BE2C (cell line): ENCODE data around the gene CEP85L.

ENCODE experiments used
- DNase-seq: peaks from one replicate; pipeline ENCODE4 v3.0.0-alpha.2; 2020
- H3K27me3 ChIP-seq: fragments of 250-450 bp; sonication (Bioruptor Pico); 2 replicates; pipeline ENCODE4 v1.5.1; 2020; ENCODE audit warnings: mild to moderate bottlenecking
- H3K36me3 ChIP-seq: fragments of 250-450 bp; sonication (Bioruptor Pico); 2 replicates; pipeline ENCODE4 v1.5.1; 2020; ENCODE audit warnings: mild to moderate bottlenecking
- H3K4me1 ChIP-seq: fragments of 250-450 bp; sonication (Bioruptor Pico); 2 replicates; pipeline ENCODE4 v1.5.1; 2020
- H3K4me3 ChIP-seq: 2 replicates; pipeline ENCODE4 v1.5.1; 2011; ENCODE audit warnings: low read depth, low read length
- H3K9me3 ChIP-seq: fragments of 250-450 bp; sonication (Bioruptor Pico); 2 replicates; pipeline ENCODE4 v1.5.1; 2020
- TF ChIP-seq, protein P1 (sequence below): IDR thresholded peaks from 2 replicates; pipeline ENCODE4 v1.5.1; 2012; ENCODE audit warnings: mild to moderate bottlenecking, low read depth, low read length

Gene CEP85L

GRCh38 chr6:118594877-118595276, 56.5 kb downstream of the CEP85L start:
- Histone ChIP-seq H3K4me3 (no peak overlapping the region), H3K9me3 (no peaks in the 10 kb centered on the region; the same call in 1 of the 2 replicates), H3K27me3 (no peaks in the 10 kb centered on the region), H3K36me3 (no peaks in the 10 kb centered on the region; the same call in 1 of the 2 replicates), H3K4me1 (no peaks in the 10 kb centered on the region)
- no peak for DNase-seq
- TF ChIP-seq, protein P1, sequence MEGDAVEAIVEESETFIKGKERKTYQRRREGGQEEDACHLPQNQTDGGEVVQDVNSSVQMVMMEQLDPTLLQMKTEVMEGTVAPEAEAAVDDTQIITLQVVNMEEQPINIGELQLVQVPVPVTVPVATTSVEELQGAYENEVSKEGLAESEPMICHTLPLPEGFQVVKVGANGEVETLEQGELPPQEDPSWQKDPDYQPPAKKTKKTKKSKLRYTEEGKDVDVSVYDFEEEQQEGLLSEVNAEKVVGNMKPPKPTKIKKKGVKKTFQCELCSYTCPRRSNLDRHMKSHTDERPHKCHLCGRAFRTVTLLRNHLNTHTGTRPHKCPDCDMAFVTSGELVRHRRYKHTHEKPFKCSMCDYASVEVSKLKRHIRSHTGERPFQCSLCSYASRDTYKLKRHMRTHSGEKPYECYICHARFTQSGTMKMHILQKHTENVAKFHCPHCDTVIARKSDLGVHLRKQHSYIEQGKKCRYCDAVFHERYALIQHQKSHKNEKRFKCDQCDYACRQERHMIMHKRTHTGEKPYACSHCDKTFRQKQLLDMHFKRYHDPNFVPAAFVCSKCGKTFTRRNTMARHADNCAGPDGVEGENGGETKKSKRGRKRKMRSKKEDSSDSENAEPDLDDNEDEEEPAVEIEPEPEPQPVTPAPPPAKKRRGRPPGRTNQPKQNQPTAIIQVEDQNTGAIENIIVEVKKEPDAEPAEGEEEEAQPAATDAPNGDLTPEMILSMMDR = no peak

- H3K9me3 ChIP-seq = no peaks in the 10 kb centered on the region
- no peak overlapping the region for H3K4me3 ChIP-seq
- H3K4me1 ChIP-seq = no peaks in the 10 kb centered on the region
- TF ChIP-seq, protein P1 = no peak
- no peak for DNase-seq
- no peaks in the 10 kb centered on the region for H3K27me3 ChIP-seq
- H3K36me3 ChIP-seq = no peaks in the 10 kb centered on the region; the same call in 1 of the 2 replicates
Observed at GRCh38 chr6:118591897-118592296, 59.5 kb downstream of the CEP85L start.

- TF ChIP-seq, protein P1 = no peak
- H3K27me3 ChIP-seq = no peaks in the 10 kb centered on the region
- no peak for DNase-seq
- H3K36me3 ChIP-seq = no peaks in the 10 kb centered on the region
- H3K4me1 ChIP-seq = peaks cover 7% of the 10 kb centered on the region
- no peak overlapping the region for H3K4me3 ChIP-seq
- H3K9me3 ChIP-seq = no peaks in the 10 kb centered on the region
Observed at GRCh38 chr6:118589649-118590365, 61.6 kb downstream of the CEP85L start.

GRCh38 chr6:118589186-118589585, 62.2 kb downstream of the CEP85L start:
- H3K4me3 ChIP-seq = no peak overlapping the region
- H3K4me1 ChIP-seq = peaks cover 7% of the 10 kb centered on the region
- TF ChIP-seq, protein P1 = no peak
- no peaks in the 10 kb centered on the region for H3K27me3 ChIP-seq
- no peak for DNase-seq
- H3K36me3 ChIP-seq = no peaks in the 10 kb centered on the region
- H3K9me3 ChIP-seq = no peaks in the 10 kb centered on the region

DNA sequence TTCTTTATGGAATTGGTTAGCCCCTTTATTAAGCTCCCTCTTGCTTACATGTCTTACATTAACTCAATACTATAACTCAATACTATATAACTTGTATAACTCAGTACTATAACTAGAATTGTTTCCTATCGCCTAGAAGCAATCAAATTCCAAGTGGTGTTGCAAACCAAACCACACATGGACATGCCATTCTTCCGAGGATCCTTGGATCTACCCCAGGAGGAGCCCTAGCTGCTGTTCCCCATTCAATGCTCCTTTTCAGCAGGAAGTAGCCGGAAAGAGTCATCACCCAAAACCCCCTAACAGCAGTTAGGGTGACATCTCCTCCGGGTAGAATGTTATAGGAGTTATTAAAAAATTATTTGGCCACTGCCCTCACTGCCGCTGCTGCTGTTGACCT, 62.8 kb downstream of the CEP85L start:
- peaks cover 7% of the 10 kb centered on the region for H3K4me1 ChIP-seq
- no peak overlapping the region for H3K4me3 ChIP-seq
- H3K27me3 ChIP-seq = no peaks in the 10 kb centered on the region
- TF ChIP-seq, protein P1 = no peak
- DNase-seq = no peak
- H3K36me3 ChIP-seq = no peaks in the 10 kb centered on the region
- H3K9me3 ChIP-seq = no peaks in the 10 kb centered on the region

- no peak for DNase-seq
- no peaks in the 10 kb centered on the region for H3K36me3 ChIP-seq
- H3K9me3 ChIP-seq = no peaks in the 10 kb centered on the region
- H3K4me1 ChIP-seq = peaks cover 7% of the 10 kb centered on the region
- H3K4me3 ChIP-seq = no peak overlapping the region
- H3K27me3 ChIP-seq = no peaks in the 10 kb centered on the region
- TF ChIP-seq, protein P1 = no peak
Observed at GRCh38 chr6:118586746-118587485, 64.5 kb downstream of the CEP85L start.
